HCT116 (cell line): ENCODE measurements around the gene ZNF334. TPM values are rescaled to one million over a fixed set of nuclear protein-coding genes. Genes with fewer than 3 reads are reported as not detected.

Experiments
- ATAC-seq: fragments of 200-7000 bp; cut with Tn5 transposase; 2 replicates; pipeline ENCODE4 v1.9.1; 2020; ENCODE audit warnings: mild to moderate bottlenecking, moderate library complexity
- BruUV-seq: library from RNA; stranded (reverse); fragments of 400-500 nt; replicated peaks from 2 replicates; lab custom pipeline; 2021; lab: Mats Ljungman, UMichigan
- CTCF ChIA-PET: fragments of 300-600 bp; sonication (Branson Sonifier 250); formaldehyde crosslinking; loops from one replicate; lab custom pipeline; 2021; ENCODE audit warnings: antibody characterized with exemption; lab: Charles Lee
- POLR2A ChIA-PET: fragments of 300-600, 350-600 bp; sonication (Branson Sonifier 250); formaldehyde crosslinking; loops from one replicate; lab custom pipeline; 2021; ENCODE audit warnings: antibody characterized with exemption; lab: Charles Lee
- RAD21 ChIA-PET, 2 experiments: fragments of 300-600 bp; sonication (Branson Sonifier 250); formaldehyde crosslinking; loops; one replicate each; lab custom pipeline; 2023; ENCODE audit warnings: low total read pairs in 2 of 2; ENCODE audit not compliant: uncharacterized antibody in 2 of 2, unreplicated experiment in 2 of 2, low non-redundant PET in 1 of 2; lab: Charles Lee
- DNase-seq: peaks from one replicate; pipeline ENCODE4 v3.0.0-alpha.2; 2010; ENCODE audit warnings: low read depth, low spot score
- H2AFZ ChIP-seq: fragments of 200-600 bp; shearing (Covaris generic), sonication (generic); 2 replicates; pipeline ENCODE4 v1.6.1; 2017; ENCODE audit warnings: low read depth, mixed run types, mixed read lengths, antibody characterized with exemption, low read length; ENCODE audit not compliant: poor library complexity, severe bottlenecking
- H3K27ac ChIP-seq: 2 replicates; pipeline ENCODE4 v1.5.1; 2012; ENCODE audit warnings: low read depth, low read length
- H3K27me3 ChIP-seq: fragments of 200-600 bp; sonication (generic); 2 replicates; pipeline ENCODE4 v1.6.1; 2016; ENCODE audit warnings: mixed run types, low read length, mixed read lengths; ENCODE audit not compliant: insufficient read depth
- H3K36me3 ChIP-seq, 2 experiments: fragments of 200-500 bp in 1 of 2; fragments of 200-600 bp in 1 of 2; sonication (Bioruptor generic) in 1 of 2; sonication (generic) in 1 of 2; 2 replicates each; pipeline versions ENCODE4 v1.5.1 to v1.6.1; 2014 to 2016; ENCODE audit warnings: low read length in 2 of 2, inconsistent platforms in 1 of 2, mixed read lengths in 1 of 2, mixed run types in 1 of 2; ENCODE audit not compliant: insufficient read depth in 2 of 2, control insufficient read depth in 1 of 2
- H3K4me1 ChIP-seq, 2 experiments: fragments of 200-600 bp in 1 of 2; sonication (generic) in 1 of 2; 2 replicates each; pipeline versions ENCODE4 v1.5.1 to v1.6.1; 2012 to 2017; ENCODE audit warnings: low read length in 2 of 2, inconsistent platforms in 1 of 2, mild to moderate bottlenecking in 1 of 2, mixed read lengths in 1 of 2, mixed run types in 1 of 2, moderate library complexity in 1 of 2; ENCODE audit not compliant: insufficient read depth in 2 of 2, control insufficient read depth in 1 of 2
- H3K4me2 ChIP-seq: fragments of 200-600 bp; sonication (generic); 2 replicates; pipeline ENCODE4 v1.6.1; 2017; ENCODE audit warnings: mixed run types, low read length, mixed read lengths
- H3K4me3 ChIP-seq, 2 experiments: fragments of 200-600 bp in 1 of 2; sonication (generic) in 1 of 2; replicated peaks in 1 of 2; 2 replicates each; pipeline ENCODE4 v1.5.1; 2011 to 2016; ENCODE audit warnings: low read length in 2 of 2, control low read depth in 1 of 2, low read depth in 1 of 2, mild to moderate bottlenecking in 1 of 2, mixed read lengths in 1 of 2, mixed run types in 1 of 2
- H3K79me2 ChIP-seq: fragments of 200-600 bp; sonication (generic); 2 replicates; pipeline ENCODE4 v1.6.1; 2017; ENCODE audit warnings: mild to moderate bottlenecking, mixed run types, low read length, moderate library complexity, mixed read lengths; ENCODE audit not compliant: insufficient read depth
- H3K9ac ChIP-seq: fragments of 200-600 bp; sonication (generic); 2 replicates; pipeline ENCODE4 v1.6.1; 2016; ENCODE audit warnings: low read length, mixed read lengths
- H3K9me2 ChIP-seq: fragments of 200-600 bp; sonication (generic), shearing (Covaris generic); 2 replicates; pipeline ENCODE4 v1.6.1; 2017; ENCODE audit warnings: mixed run types, mild to moderate bottlenecking, moderate library complexity; ENCODE audit not compliant: insufficient read depth
- H3K9me3 ChIP-seq, 2 experiments: fragments of 200-500 bp in 1 of 2; fragments of 200-600 bp in 1 of 2; sonication (Bioruptor generic) in 1 of 2; sonication (generic) in 1 of 2; 2 replicates each; pipeline ENCODE4 v1.6.1; 2014 to 2017; ENCODE audit warnings: low read length in 2 of 2, mixed read lengths in 2 of 2, inconsistent platforms in 1 of 2, low read depth in 1 of 2, mild to moderate bottlenecking in 1 of 2, mixed run types in 1 of 2, moderate library complexity in 1 of 2; ENCODE audit not compliant: control insufficient read depth in 1 of 2, insufficient read depth in 1 of 2
- H4K20me1 ChIP-seq: fragments of 200-600 bp; sonication (generic), shearing (Covaris generic); 2 replicates; pipeline ENCODE4 v1.6.1; 2017; ENCODE audit warnings: mixed run types, mild to moderate bottlenecking, moderate library complexity; ENCODE audit not compliant: insufficient read depth
- JUND ChIP-seq: IDR thresholded peaks from 2 replicates; pipeline ENCODE4 v1.6.1; 2012
- POLR2A ChIP-seq: IDR thresholded peaks from 2 replicates; pipeline ENCODE4 v1.7.0; 2011; ENCODE audit warnings: borderline replicate concordance; ENCODE audit not compliant: insufficient read depth, insufficient read length; ENCODE audit errors: extremely low read depth
- SP1 ChIP-seq: IDR thresholded peaks from 2 replicates; pipeline ENCODE4 v1.6.1; 2012; ENCODE audit warnings: low read depth
- TCF7L2 ChIP-seq: IDR thresholded peaks from 2 replicates; pipeline ENCODE4 v1.7.0; 2011; ENCODE audit warnings: borderline replicate concordance, inconsistent platforms; ENCODE audit not compliant: insufficient read depth, insufficient read length; ENCODE audit errors: extremely low read depth
- ZFX ChIP-seq: fragments of 450-650 bp; IDR thresholded peaks from 2 replicates; pipeline ENCODE4 v1.6.1; 2017
- intact Hi-C: fragments of 100-400 bp; cut with micrococcal nuclease; formaldehyde crosslinking; loops from 2 replicates; pipeline ENCODE4 v1.10.0; 2022
- total RNA-seq: library from RNA; stranded (reverse); gene quantifications from one replicate; pipeline ENCODE4 v1.2.1, GENCODE V29; 2021; ENCODE audit not compliant: unreplicated experiment

The ZNF334 gene
- total RNA-seq, 1 experiment from 2014 or later = not detected

DNA sequence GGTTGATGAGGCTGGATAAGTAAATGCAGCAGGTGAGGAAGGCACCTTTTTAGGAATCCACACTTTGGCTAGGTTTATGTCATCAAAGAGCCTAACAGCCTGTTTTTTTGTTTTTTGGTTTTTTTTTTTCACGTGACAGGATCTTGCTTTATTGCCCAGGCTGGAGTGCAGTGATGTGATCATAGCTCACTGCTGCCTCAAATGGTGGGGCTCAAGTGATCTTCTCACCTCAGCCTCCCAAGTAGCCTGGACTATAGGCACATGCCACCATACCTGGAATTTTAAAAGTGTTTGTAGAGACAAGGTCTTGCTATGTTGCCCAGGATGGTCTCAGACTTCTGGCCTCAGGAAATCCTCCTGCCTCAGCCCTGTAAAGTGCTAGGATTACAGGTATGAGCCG, 36.1 kb downstream of the ZNF334 start:
- Histone ChIP-seq H3K4me2 (no peak overlapping the region), H3K27ac (no peak overlapping the region), H3K36me3 (no peaks in the 10 kb centered on the region), H3K9me2 (no peaks in the 10 kb centered on the region), H3K4me1 (no peaks in the 10 kb centered on the region), H3K79me2 (no peaks in the 10 kb centered on the region), H2AFZ (no peak overlapping the region), H3K9me3 (no peaks in the 10 kb centered on the region), H3K27me3 (peaks cover 40% of the 10 kb centered on the region), H3K9ac (no peak overlapping the region), H3K4me3 (no peak overlapping the region), H4K20me1 (no peaks in the 10 kb centered on the region)
- intact Hi-C loops = no loop called here
- ATAC-seq (0 out of 2 replicates have a peak, but pooled peaks have one; percentile 53), DNase-seq (no peak)
- ChIA-PET CTCF (interaction anchor here (1.1 kb wide), 1 partner anchor 19 kb away, joined by 3 read pairs; no protein-coding TSS in a partner anchor), POLR2A (no interaction called here), RAD21 (interaction anchor here in 1 of 2 experiments (0.7 kb wide), 1 partner anchor 17 kb away, joined by 3 read pairs; no protein-coding TSS in a partner anchor)
- BruUV-seq = no TSS peak
- TF ChIP-seq POLR2A (no peak), SP1 (no peak), ZFX (no peak), TCF7L2 (no peak), JUND (no peak)

DNA sequence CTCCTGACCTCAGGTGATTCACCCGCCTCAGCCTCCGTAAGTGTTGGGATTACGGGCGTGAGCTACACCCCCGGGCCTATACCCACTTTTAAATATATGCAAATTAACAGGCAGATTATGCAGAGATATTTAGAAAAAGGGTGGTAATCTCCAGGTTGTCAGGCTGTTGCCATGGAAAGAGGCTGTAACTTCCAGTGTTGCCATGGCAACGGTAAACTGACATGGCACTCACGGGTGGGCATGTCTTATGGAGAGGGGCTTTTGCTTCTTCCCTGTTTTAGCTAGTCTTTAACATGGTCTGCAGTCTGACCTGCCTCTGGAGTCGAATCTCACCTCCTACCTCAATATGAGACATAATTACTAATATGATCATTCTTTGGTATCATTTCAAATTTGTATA, 44.9 kb downstream of the ZNF334 start:
- DNase-seq (no peak), ATAC-seq (no peak)
- H3K9me2 ChIP-seq = no peaks in the 10 kb centered on the region
- no peaks in the 10 kb centered on the region for H3K9me3 ChIP-seq
- H3K36me3 ChIP-seq = no peaks in the 10 kb centered on the region
- no peaks in the 10 kb centered on the region for H3K79me2 ChIP-seq
- peaks cover 16% of the 10 kb centered on the region for H3K27me3 ChIP-seq
- H3K4me3 ChIP-seq = no peak overlapping the region
- no TSS peak for BruUV-seq
- intact Hi-C loops = no loop called here
- TF ChIP-seq JUND = no peak
- no peak overlapping the region for H3K4me2 ChIP-seq
- RAD21 ChIA-PET = no interaction called here
- no peak overlapping the region for H3K27ac ChIP-seq
- H4K20me1 ChIP-seq = no peaks in the 10 kb centered on the region
- no peaks in the 10 kb centered on the region for H3K4me1 ChIP-seq
- POLR2A ChIA-PET = no interaction called here
- CTCF ChIA-PET = no interaction called here
- no peak overlapping the region for H2AFZ ChIP-seq
- H3K9ac ChIP-seq = no peak overlapping the region
